Adipose tissue (tissue), 3 donors: ENCODE results near the gene TWNK. TPM values are rescaled to one million over a fixed set of nuclear protein-coding genes. Genes with fewer than 3 reads are reported as not detected.

Experiments used
- H3K27ac ChIP-seq: one replicate; pipeline ENCODE4 v1.5.1; 2013; ENCODE audit warnings: low read depth, low read length
- WGBS, 3 donors: extraction: QIAGEN DNeasy Blood & Tissue Kit; methylation state at CpG; one replicate each; pipeline ENCODE4 v1.1.7; 2013; 5-methylcytosine and 5-hydroxymethylcytosine counted together
- polyA plus RNA-seq, 3 donors: library from polyadenylated mRNA; stranded (reverse); fragments of 200-250 nt; gene quantifications; one replicate each; pipeline ENCODE4 v1.2.3, GENCODE V29; 2013
- donor health status: healthy with polysubstance abuse.
- donor health status: Bipolar disorder and iron deficiency.
- donor health status: healthy.

The TWNK gene
- polyA plus RNA-seq, 3 donors: 3.7 to 9.0 (median 4.9) TPM

- H3K27ac ChIP-seq: no peak overlapping the region
- 8 to 29% (median 29%) methylated on average over 17 of the region's 17 CpGs for WGBS, 3 donors
These were observed 756 bp upstream of the TWNK start for GRCh38 chr10:100986623-100986951.

- no peak overlapping the region for H3K27ac ChIP-seq
These were observed 324 bp downstream of the TWNK start for GRCh38 chr10:100987685-100988049.

GRCh38 chr10:100988166-100988565 is 823 bp downstream of the TWNK start:
- 56 to 68% (median 60%) methylated on average over 10 of the region's 10 CpGs for whole genome bisulfite sequencing, 3 donors
- no peak overlapping the region for H3K27ac ChIP-seq

More at GRCh38 chr10:100987685-100988049, 324 bp downstream of the TWNK start:
- 2% methylated on average over 15 of the region's 15 CpGs for WGBS, 3 donors

GRCh38 chr10:100989088-100989487 is 1.7 kb downstream of the TWNK start:
- no peak overlapping the region for H3K27ac ChIP-seq
- WGBS, 3 donors: 70 to 93% (median 86%) methylated on average over 21 of the region's 21 CpGs

DNA sequence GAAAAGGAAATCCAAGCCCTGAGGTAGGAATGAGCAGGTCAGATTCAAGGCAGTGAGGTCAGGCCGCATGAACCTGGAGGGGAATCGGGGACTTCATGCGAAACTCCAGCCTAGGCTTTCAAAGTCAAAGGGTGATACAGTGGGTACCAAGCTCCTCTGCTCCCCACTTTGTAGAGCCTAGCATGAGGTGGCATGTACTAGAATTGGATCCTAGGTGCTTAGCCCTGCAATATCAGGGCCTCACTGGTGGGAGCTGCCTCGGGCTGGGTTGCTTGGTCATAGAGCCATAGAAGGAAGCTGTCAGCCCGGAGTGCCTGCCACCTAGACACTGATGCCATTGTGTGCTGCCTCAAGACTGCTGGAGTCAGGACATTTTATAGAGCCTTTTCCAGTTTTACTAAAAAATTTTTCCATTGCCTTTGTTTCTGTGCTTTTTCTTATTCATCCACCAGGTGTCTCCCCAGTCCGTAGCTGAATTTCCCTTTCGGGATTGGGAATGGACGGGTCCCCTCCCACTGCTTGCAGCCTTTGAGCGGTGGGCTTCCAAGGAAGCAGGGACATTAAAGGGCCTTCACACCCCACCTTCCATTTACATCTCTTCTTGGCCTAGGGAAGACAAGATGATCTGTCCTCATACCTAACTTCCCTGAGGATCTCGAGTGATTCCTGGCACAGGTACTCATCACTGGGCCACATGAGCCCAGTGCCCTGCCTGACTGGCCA is 6.8 kb downstream of the TWNK start:
- WGBS, 3 donors: 45 to 61% (median 59%) methylated on average over 10 of the region's 10 CpGs
- no peak overlapping the region for H3K27ac ChIP-seq

DNA sequence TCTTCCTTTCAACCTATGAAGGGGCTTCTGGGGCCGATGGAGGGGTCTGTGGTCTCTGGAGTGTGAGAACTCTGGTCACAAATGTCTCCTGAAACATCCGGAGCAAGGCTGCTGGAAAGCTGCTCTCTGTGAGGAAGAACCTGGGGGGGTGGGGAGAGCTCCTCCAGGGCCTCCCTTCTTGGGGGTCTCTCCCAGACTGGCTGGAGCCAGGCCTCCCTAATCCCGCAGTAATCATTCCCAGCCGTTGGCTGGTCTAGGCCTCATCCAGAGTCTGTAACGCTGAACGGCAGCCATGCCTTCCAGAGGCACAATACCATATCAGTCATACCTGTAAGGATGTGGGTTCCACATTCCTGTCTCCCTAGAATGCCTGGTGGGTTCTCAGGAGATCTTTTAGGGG is 7.8 kb downstream of the TWNK start:
- H3K27ac ChIP-seq: no peak overlapping the region
- 67 to 71% (median 71%) methylated on average over 6 of the region's 6 CpGs for WGBS, 3 donors

DNA sequence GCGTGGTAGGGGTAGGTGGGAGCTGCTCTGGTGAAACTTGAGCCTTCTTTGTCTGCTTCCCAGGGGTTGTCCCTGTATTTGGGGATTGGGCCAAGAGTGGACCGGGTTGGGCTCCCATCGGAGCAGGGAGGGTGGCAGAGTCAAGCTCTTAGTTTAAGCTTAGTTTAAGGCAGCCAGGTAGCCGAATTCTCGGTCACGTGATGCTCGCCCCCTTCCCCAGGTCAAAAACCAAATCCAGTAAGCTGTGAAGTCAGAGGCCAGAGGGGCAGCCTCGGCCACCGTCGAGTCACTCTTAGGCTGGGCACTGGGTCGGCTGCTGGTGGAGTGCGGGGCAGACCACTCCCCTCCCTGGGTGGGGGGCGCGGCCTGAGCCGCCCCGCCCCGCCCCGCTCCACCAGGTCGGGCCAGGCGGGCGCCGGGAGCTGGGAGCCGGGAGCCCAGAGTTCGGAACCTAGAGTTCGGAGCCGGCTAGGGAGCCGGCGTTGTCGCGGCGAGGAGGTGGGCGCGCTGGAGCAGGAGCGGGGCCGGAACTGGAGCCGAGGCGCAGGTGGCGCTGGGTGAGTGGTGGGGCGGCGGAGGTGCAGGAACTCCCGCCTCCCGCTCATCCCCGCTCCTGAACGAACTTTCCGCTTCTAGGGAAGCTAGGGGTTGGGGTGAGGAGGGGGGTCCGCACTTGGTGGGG is 9.5 kb downstream of the TWNK start:
- 4 to 5% (median 5%) methylated on average over 40 to 46 of the region's 46 CpGs for WGBS, 3 donors

DNA sequence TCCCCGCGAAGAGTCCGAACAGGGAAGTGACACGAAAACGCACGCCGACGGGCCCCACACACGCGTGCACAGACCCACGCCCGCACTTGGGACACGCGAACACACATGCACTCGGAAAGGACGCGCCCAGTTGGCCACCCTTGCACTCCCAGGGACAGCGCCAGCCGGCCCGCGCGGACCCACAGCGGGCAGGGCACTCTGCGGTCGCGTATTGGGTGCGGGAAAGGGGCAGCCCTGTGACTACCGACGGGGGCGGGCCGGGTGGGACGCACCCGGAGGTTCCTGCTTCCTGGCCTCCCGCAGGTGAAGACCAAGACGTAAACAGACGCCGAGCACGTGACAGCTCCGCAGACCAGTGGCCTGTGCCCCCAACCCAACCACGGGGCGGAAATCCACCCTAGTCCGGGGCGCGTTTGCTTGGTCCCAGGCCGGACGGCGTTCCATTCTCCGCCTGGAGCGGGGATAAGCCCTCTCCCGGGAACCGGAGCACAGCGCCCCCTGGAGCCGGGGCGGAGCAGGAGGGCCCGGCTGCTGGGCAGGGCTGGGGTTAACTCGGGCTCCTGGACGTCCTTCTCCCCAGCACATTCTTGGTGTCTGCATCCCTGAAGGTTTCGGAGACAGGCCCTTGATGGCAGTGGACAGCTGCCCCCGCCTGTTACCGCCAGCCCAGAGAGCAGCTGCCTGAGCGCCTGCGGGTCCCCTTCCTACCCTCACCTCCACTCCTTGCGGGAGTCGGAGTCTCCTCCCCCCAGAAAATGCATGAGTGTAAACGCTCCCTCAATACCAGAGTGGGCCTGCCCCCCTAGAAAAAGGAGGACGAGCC is 10.2 kb downstream of the TWNK start:
- 0% methylated on average over 45 to 66 of the region's 66 CpGs for WGBS, 3 donors
- no peak overlapping the region for H3K27ac ChIP-seq

More for the DNA sequence above, 9.5 kb downstream of the TWNK start:
- no peak overlapping the region for H3K27ac ChIP-seq

GRCh38 chr10:100998183-100998990 is 11.0 kb downstream of the TWNK start:
- H3K27ac ChIP-seq: peak overlapping the region; percentile 97
- 2 to 4% (median 2%) methylated on average over 25 of the region's 25 CpGs for WGBS, 3 donors

DNA sequence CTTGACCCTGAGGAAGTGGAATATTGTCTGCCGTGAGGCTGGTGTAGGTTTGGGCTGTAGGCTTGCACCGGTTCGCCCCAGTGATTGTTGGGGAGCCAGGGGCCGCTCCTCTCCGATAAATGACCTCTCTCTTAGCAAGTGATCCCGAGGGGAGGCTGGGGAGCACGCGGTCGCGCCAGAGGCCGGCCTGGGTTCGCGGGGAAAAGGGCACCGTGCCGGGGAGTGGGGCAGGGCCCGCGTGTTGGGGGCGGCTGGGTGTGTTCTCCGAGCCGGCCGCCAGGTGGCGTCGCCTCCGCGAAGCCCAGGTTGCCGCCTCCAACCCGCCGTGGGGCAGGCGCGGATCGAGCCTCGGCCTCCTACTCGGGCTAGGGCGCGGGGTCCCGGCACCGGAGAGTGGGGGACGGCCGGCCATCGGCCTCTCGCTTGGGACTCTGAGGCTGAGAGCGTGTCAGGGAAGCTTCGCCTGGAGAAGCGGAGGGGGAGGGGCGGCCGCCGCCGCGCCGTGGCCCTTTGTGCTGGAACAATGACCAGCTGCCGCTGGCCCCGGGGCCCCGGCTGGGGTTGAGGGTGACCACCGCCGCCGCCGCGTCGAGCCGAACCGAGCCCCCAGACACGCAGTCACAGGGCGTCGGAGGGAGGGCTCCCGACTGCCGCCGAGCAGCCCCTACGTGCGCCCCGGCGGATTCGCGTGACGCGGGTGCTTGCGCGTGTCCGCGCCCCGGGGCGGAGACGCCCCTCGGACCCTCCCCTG is 11.8 kb downstream of the TWNK start:
- WGBS, 3 donors: 0% methylated on average over 55 to 83 of the region's 83 CpGs
- peak overlapping the region; percentile 97 for H3K27ac ChIP-seq

DNA sequence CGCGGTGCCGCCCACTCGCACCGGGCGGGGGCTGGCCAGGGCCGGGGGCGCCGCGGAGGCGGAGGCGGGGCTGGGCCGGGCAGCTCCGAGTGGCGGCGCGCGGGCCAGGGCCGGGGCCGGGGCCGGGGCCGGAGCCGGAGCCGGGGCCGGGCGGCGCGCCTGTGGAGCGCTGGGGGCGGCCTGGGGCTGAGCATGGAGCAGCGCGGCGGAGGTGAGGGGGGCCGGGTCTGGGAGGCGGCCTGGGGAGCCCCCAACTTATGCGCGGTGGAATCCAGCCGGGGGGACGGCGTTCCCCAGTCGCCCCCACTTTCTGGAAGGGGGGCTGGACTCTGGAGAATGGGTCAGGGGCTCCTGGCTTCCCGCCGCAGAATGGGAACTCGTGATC is 12.4 kb downstream of the TWNK start, which contains the start of gene LZTS2:
LZTS2 (plus strand) TSS at position 67 of the 385 bp plus-strand sequence. CDS start 2,731 bp downstream, outside the sequence.
- 0 to 2% (median 1%) methylated on average over 19 to 44 of the region's 44 CpGs for WGBS, 3 donors
- H3K27ac ChIP-seq: peak within 1 kb of the TSS; percentile 97

- peak overlapping the region; percentile 97 for H3K27ac ChIP-seq
- WGBS, 3 donors: 3 to 22% (median 4%) methylated on average over 17 to 19 of the region's 19 CpGs
These were observed 13.0 kb downstream of the TWNK start for GRCh38 chr10:101000127-101000914.

GRCh38 chr10:101000915-101001658 is 13.7 kb downstream of the TWNK start:
- WGBS, 3 donors: 13 to 50% (median 15%) methylated on average over 11 to 12 of the region's 12 CpGs
- peak overlapping the region; percentile 97 for H3K27ac ChIP-seq

GRCh38 chr10:101001659-101002035 is 14.3 kb downstream of the TWNK start:
- peak overlapping the region; percentile 51 for H3K27ac ChIP-seq
- 41 to 80% (median 50%) methylated on average over 5 of the region's 5 CpGs for WGBS, 3 donors

DNA sequence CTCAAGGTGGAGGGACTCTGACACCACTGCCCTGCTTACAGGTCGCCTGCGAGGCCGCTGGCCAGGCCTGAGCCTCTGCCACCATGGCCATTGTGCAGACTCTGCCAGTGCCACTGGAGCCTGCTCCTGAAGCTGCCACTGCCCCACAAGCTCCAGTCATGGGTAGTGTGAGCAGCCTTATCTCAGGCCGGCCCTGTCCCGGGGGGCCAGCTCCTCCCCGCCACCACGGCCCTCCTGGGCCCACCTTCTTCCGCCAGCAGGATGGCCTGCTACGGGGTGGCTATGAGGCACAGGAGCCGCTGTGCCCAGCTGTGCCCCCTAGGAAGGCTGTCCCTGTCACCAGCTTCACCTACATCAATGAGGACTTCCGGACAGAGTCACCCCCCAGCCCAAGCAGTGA is 15.1 kb downstream of the TWNK start:
- WGBS, 3 donors: 72 to 88% (median 78%) methylated on average over 11 of the region's 11 CpGs
- no peak overlapping the region for H3K27ac ChIP-seq

DNA sequence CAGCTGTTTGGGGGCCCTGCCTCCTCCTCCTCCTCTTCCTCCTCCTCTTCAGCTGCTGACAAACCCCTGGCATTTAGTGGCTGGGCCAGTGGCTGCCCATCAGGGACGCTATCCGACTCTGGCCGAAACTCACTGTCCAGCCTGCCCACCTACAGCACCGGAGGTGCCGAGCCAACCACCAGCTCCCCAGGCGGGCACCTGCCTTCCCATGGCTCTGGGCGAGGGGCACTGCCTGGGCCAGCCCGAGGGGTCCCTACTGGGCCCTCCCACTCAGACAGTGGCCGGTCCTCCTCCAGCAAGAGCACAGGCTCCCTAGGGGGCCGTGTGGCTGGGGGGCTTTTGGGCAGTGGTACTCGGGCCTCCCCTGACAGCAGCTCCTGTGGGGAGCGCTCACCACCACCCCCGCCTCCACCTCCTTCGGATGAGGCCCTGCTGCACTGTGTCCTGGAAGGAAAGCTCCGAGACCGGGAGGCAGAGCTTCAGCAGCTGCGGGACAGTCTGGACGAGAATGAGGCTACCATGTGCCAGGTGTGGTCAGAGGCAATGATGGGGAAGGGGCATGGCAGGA is 16.4 kb downstream of the TWNK start:
- H3K27ac ChIP-seq: no peak overlapping the region
- 87 to 91% (median 88%) methylated on average over 17 to 18 of the region's 18 CpGs for WGBS, 3 donors
